ENCODE results near the gene PELI3.

The PELI3 gene

DNA sequence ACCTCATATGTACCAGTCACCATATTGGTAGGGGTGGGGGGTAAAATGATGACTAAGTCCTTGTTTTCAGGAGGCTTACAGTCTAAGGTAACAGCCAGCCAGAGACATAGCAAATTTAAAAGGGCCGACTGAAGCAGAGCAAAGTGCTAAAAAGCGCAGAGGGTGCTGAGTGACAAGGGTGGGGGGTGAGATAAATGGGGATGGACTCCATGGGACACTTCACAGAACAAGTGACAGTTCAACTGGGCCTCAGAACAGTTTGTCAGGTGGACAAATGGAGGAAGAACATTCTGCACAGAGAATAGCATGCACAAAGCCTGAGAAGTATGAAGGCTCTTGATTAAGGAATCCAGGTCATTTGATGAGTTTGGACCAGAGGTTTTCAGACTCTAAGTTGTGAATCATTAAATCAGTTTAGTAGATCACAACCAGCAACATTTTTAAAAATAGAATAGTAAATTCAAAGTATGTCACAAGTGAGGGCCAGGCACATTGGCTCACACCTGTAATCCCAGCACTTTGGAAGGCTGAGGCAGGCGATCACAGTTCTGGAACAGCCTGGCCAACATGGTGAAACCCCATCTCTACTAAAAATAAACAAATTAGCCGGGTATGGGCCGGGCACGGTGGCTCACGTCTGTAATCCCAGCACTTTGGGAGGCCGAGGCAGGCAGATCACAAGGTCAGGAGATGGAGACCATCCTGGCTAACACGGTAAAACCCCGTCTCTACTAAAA is 57.8 kb downstream of the PELI3 start:
- TF ChIP-seq, protein P1, sequence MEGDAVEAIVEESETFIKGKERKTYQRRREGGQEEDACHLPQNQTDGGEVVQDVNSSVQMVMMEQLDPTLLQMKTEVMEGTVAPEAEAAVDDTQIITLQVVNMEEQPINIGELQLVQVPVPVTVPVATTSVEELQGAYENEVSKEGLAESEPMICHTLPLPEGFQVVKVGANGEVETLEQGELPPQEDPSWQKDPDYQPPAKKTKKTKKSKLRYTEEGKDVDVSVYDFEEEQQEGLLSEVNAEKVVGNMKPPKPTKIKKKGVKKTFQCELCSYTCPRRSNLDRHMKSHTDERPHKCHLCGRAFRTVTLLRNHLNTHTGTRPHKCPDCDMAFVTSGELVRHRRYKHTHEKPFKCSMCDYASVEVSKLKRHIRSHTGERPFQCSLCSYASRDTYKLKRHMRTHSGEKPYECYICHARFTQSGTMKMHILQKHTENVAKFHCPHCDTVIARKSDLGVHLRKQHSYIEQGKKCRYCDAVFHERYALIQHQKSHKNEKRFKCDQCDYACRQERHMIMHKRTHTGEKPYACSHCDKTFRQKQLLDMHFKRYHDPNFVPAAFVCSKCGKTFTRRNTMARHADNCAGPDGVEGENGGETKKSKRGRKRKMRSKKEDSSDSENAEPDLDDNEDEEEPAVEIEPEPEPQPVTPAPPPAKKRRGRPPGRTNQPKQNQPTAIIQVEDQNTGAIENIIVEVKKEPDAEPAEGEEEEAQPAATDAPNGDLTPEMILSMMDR (IDR thresholded peaks at IDR 0.05; ENCODE audit: extremely low read depth, missing control alignments): no peak

More for the DNA sequence above, 57.8 kb downstream of the PELI3 start:
- DNase-seq (ENCODE audit: low spot score): no peak

Measured in GM20000 (cell line).